HepG2 (cell line): ENCODE results near the gene NOTUM. TPM values are rescaled to one million over a fixed set of nuclear protein-coding genes. Genes with fewer than 3 reads are reported as not detected.

Experiments used
- CHD4 ChIP-seq: fragments of 200-600 bp; sonication (generic); IDR thresholded peaks from 2 replicates; pipeline ENCODE4 v1.7.0; 2017; ENCODE audit warnings: mild to moderate bottlenecking, low read length, borderline replicate concordance
- ETV6 ChIP-seq: sonication (generic); formaldehyde crosslinking; conservative IDR thresholded peaks from 2 replicates; pipeline ENCODE4 v1.4.0; 2020; ENCODE audit warnings: missing genetic modification reagents
- MYPOP ChIP-seq: sonication (generic); formaldehyde crosslinking; IDR thresholded peaks from 2 replicates; pipeline ENCODE4 v1.8.1; 2023; ENCODE audit warnings: mild to moderate bottlenecking, moderate library complexity, missing genetic modification reagents
- TCF7L2 ChIP-seq: IDR thresholded peaks from 2 replicates; pipeline ENCODE4 v1.6.1; 2011; ENCODE audit warnings: mild to moderate bottlenecking, low read depth, low read length, moderate library complexity
- TFAP4 ChIP-seq: sonication (generic); IDR thresholded peaks from 2 replicates; pipeline ENCODE4 v1.6.1; 2016; ENCODE audit warnings: low read depth, borderline replicate concordance
- U2AF1 ChIP-seq: fragments of 200-400 bp; formaldehyde crosslinking; optimal IDR thresholded peaks from 2 replicates; pipeline ENCODE3; 2017; ENCODE audit warnings: mild to moderate bottlenecking, low read depth, low read length
- ZNF343 ChIP-seq: sonication (generic); formaldehyde crosslinking; IDR thresholded peaks from 2 replicates; pipeline ENCODE4 v1.4.0; 2020; ENCODE audit warnings: mild to moderate bottlenecking, missing genetic modification reagents
- ZNF577 ChIP-seq: sonication (generic); formaldehyde crosslinking; IDR thresholded peaks from 2 replicates; pipeline ENCODE4 v1.4.0; 2020; ENCODE audit warnings: mild to moderate bottlenecking, low read depth, missing genetic modification reagents, borderline replicate concordance
- polyA plus RNA-seq, 8 experiments: library from polyadenylated mRNA; depleted of rRNA in 3 of 8; stranded (reverse) in 7 of 8; unstranded in 1 of 8; fragments of >200 nt; fragmentation: Illumina TruSeq in 4 of 8; extraction: Trizol in 4 of 8; gene quantifications; 2 replicates each; pipeline versions ENCODE4 v1.2.1 to v1.2.3, GENCODE V29; 2011 to 2016; ENCODE audit warnings: low read depth in 4 of 8, missing spikeins in 1 of 8, mixed read lengths in 1 of 8; ENCODE audit not compliant: insufficient read depth in 1 of 8
- total RNA-seq, 5 experiments: library from RNA; depleted of rRNA; stranded (reverse); fragments of >200 nt; fragmentation: Illumina TruSeq; extraction: Trizol; gene quantifications; 2 replicates each; pipeline ENCODE4 v1.2.3, GENCODE V29; 2016; ENCODE audit warnings: low read depth in 1 of 5
- TF ChIP-seq, protein P1 (sequence below): sonication (generic); formaldehyde crosslinking; IDR thresholded peaks from 2 replicates; pipeline ENCODE4 v1.4.0; 2020; ENCODE audit warnings: missing genetic modification reagents, borderline replicate concordance
- TF ChIP-seq, protein P2 (sequence below): sonication (generic); formaldehyde crosslinking; IDR thresholded peaks from 2 replicates; pipeline ENCODE4 v1.5.1; 2020; ENCODE audit warnings: mild to moderate bottlenecking, moderate library complexity, missing genetic modification reagents
- TF ChIP-seq, protein P3 (sequence below): sonication (generic); formaldehyde crosslinking; IDR thresholded peaks from 2 replicates; pipeline ENCODE4 v1.4.0; 2020; ENCODE audit warnings: mild to moderate bottlenecking, missing genetic modification reagents
- TF ChIP-seq, protein P4 (sequence below): sonication (generic); formaldehyde crosslinking; IDR thresholded peaks from 2 replicates; pipeline ENCODE4 v1.4.0; 2020; ENCODE audit warnings: missing genetic modification reagents

NOTUM gene
- total and polyA plus RNA-seq, 2 of the 13 experiments (the other 11 are each of a cell fraction or from before 2014, with no cell fraction given), result 150 to 160 TPM

DNA sequence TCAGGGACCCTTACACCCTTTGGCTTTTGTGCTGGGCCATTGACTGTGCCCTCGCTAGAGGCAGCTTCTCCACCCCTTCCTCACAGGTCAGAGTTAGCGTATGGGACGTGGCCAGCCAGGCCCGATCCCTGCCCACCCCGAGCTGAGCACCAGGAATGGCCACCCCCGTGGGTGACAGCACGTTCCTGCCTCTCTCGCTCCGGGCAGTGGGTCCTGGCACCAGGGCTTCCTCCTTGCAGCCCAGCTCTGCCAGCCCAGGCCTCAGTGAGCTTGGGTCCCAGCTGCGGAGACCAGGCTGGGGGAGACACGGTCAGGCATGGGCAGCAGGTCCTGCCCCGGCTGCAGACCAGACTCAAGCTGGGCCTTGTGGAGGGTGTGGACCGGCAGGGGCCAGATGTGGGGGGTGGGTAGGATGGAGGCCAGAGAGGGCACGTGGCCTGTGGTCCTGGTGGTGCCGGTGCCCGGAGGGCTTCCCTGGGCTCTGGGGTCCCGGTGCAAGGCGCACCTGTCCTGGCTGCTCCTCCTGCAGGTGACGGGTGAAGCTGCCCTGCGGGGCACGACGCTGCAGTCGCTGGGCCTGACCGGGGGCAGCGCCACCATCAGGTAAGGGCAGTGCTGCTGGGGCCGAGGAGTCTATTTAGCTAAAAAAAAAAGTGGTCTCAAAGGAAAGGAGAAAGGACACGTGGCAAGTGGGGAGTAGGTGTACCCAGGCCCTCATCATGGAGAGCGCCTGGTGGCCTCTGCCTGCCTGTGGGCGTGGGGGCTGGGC is 34.7 kb upstream of the NOTUM start (continued):
- TF ChIP-seq, protein P1, sequence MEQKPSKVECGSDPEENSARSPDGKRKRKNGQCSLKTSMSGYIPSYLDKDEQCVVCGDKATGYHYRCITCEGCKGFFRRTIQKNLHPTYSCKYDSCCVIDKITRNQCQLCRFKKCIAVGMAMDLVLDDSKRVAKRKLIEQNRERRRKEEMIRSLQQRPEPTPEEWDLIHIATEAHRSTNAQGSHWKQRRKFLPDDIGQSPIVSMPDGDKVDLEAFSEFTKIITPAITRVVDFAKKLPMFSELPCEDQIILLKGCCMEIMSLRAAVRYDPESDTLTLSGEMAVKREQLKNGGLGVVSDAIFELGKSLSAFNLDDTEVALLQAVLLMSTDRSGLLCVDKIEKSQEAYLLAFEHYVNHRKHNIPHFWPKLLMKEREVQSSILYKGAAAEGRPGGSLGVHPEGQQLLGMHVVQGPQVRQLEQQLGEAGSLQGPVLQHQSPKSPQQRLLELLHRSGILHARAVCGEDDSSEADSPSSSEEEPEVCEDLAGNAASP, result no peak
- TF ChIP-seq ZNF343 (CRISPR knock-in tag), result 0 out of 2 replicates have a peak, but pooled peaks have one; percentile 80
- TF ChIP-seq, protein P2, sequence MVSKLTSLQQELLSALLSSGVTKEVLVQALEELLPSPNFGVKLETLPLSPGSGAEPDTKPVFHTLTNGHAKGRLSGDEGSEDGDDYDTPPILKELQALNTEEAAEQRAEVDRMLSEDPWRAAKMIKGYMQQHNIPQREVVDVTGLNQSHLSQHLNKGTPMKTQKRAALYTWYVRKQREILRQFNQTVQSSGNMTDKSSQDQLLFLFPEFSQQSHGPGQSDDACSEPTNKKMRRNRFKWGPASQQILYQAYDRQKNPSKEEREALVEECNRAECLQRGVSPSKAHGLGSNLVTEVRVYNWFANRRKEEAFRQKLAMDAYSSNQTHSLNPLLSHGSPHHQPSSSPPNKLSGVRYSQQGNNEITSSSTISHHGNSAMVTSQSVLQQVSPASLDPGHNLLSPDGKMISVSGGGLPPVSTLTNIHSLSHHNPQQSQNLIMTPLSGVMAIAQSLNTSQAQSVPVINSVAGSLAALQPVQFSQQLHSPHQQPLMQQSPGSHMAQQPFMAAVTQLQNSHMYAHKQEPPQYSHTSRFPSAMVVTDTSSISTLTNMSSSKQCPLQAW (CRISPR knock-in tag), result 0 out of 2 replicates have a peak, but pooled peaks have one; percentile 7
- peak; percentile 40; the same call in 1 of the 2 replicates for TF ChIP-seq TFAP4
- TF ChIP-seq, protein P3, sequence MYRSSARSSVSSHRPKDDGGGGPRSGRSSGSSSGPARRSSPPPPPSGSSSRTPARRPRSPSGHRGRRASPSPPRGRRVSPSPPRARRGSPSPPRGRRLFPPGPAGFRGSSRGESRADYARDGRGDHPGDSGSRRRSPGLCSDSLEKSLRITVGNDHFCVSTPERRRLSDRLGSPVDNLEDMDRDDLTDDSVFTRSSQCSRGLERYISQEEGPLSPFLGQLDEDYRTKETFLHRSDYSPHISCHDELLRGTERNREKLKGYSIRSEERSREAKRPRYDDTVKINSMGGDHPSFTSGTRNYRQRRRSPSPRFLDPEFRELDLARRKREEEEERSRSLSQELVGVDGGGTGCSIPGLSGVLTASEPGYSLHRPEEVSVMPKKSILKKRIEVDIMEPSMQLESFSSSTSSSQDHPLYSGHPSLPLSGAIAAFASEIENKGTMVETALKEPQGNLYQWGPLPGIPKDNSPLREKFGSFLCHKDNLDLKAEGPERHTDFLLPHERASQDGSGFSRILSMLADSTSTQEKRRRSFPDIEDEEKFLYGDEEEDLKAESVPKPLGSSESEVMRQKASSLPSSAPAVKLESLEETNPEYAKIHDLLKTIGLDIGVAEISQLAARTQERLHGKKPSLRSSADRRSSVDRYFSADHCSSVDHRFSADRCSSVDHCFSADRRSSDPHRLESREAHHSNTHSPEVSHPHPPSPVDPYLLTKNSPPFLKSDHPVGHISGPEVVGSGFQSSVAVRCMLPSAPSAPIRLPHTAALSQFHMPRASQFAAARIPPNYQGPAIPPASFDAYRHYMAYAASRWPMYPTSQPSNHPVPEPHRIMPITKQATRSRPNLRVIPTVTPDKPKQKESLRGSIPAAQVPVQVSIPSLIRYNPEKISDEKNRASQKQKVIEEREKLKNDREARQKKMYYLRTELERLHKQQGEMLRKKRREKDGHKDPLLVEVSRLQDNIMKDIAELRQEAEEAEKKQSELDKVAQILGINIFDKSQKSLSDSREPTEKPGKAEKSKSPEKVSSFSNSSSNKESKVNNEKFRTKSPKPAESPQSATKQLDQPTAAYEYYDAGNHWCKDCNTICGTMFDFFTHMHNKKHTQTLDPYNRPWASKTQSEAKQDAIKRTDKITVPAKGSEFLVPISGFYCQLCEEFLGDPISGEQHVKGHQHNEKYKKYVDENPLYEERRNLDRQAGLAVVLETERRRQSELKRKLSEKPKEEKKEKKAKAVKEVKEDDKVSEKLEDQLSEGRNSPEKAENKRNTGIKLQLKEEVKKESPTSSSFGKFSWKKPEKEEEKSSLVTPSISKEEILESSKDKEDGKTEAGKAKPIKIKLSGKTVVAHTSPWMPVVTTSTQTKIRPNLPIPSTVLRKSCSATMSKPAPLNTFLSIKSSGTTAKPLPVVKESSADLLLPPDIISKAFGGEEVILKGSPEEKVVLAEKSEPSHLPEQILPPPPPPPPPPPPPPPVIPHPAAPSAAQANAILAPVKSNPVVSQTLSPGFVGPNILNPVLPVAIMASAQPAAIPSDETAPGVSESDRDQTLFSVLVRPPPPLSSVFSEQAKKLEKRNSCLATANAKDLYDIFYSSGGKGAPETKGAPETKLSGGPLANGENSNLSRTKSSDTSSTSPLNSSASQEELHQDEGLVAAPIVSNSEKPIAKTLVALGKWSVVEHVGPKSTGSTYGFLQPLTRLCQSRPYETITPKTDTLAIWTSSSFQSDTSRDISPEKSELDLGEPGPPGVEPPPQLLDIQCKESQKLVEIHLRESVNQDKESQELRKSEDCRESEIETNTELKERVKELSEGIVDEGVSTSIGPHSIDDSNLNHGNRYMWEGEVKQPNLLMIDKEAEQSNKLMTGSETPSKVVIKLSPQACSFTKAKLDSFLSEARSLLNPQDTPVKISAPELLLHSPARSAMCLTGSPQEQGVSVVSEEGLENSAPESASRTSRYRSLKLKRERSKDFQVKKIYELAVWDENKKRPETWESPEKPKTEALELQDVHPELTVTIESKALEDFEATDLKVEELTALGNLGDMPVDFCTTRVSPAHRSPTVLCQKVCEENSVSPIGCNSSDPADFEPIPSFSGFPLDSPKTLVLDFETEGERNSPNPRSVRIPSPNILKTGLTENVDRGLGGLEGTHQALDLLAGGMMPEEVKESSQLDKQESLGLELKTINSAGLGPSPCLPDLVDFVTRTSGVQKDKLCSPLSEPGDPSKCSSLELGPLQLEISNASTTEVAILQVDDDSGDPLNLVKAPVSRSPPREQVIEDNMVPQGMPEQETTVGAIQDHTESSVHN (CRISPR knock-in tag), result no peak
- TF ChIP-seq CHD4, result 0 out of 2 replicates have a peak, but pooled peaks have one; percentile 18
- TF ChIP-seq, protein P4, sequence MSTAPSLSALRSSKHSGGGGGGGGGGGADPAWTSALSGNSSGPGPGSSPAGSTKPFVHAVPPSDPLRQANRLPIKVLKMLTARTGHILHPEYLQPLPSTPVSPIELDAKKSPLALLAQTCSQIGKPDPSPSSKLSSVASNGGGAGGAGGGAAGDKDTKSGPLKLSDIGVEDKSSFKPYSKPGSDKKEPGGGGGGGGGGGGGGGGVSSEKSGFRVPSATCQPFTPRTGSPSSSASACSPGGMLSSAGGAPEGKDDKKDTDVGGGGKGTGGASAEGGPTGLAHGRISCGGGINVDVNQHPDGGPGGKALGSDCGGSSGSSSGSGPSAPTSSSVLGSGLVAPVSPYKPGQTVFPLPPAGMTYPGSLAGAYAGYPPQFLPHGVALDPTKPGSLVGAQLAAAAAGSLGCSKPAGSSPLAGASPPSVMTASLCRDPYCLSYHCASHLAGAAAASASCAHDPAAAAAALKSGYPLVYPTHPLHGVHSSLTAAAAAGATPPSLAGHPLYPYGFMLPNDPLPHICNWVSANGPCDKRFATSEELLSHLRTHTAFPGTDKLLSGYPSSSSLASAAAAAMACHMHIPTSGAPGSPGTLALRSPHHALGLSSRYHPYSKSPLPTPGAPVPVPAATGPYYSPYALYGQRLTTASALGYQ (CRISPR knock-in tag), result no peak
- peak; percentile 97 for TF ChIP-seq U2AF1
- no peak for TF ChIP-seq TCF7L2
- no peak for TF ChIP-seq ZNF577 (CRISPR knock-in tag)
- peak; percentile 55 for TF ChIP-seq ETV6 (CRISPR knock-in tag)
- TF ChIP-seq MYPOP, result no peak; the same call in 1 of the 2 replicates
